ENCODE results near the gene ACSF2.
"Not testable (repeated sequence)": the region's sequence is repeated elsewhere in the genome, so short reads cannot be mapped to it uniquely, and the experiment has no call there.

Gene ACSF2

DNA sequence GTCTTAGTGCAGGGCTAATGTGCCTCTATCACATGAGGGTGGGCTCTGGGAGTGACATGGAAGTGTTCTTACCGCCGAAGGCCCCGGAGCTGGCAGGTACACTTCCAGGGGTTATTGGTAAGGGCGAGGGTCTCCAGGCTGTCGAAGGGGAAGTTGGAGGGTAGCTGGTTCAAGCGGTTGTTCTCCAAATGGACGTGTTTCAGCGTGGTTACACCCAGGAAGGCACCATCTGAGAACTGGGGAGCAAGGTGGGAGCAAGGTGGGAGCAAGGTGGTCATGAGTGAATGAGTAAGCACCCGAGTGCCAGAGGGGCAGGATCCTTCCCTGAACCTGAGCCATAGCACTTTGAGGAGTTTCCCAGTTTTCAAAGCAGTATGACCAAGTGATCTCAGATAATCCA lies 39.6 kb downstream of the ACSF2 start:
- no peak for FAIRE-seq

DNA sequence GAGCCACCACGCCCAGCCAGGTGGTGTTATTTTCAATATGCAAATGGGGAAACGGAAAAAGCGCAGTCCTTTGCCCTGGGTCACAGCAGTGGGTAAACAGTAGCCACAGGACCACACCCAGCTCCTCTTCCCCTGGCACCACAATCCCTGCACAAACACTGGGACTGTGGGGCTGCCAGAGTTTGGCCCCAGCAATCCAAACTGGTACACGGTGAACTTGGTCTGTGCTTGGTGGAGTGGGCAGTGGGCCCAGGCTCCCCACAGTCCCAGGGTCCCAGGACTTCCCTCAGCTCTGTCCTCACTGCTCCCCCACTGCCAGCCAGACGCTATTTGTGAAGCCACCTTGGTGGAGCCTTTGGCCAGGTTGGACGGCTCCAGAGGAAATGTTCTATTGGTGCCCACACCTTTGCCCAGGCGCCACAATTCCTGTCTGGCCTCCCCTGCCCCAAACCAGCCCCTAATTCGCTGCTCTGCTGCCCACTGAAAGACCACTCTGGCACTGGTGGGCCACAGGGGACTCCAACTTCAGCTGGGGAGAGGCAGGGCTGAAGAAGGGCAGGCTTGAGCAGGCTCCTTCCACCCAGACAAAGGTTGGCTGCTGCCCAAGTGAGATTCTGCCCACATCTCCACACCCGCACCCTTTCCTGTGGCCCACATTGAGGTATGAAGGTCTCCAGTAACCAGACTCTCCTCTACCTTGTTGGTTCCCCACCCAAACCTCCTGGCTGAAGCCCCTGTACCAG lies 40.5 kb downstream of the ACSF2 start:
- FAIRE-seq = no peak

DNA sequence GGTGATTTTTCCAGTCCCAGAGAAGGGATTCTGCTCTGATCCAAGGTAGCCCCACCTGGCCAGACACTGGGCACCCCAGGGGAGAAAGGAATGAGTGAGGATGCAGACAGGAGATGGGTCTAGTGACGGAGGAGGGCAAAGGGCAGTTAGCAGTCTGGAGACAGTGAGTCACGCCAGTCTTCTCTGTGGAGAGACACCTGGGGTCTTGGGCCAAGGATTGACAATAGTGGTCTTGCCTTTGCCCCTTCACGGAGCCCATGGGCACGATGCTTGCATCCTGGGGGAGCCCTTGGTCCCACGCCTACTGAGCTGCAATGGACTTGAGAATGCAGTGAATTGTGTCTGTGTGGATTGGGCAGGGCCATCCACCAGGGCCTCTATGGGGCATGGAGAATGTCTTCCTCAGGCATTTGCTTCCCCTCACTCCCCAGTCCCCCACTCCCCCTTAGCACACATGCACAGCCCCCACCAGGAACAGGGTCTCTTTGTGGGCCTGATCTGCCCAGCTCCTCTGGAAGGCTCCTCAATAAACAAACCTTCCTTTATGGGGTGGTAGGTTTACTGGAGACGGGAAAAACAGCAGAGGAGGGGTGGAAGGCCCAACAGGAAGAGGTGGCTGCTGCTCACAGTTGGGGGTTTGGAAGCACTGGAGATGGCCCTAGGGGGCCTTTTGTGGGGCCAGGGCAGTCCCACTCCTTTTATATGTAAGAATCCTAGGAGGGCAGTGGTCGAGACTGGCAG lies 41.3 kb downstream of the ACSF2 start:
- no peak for FAIRE-seq

DNA sequence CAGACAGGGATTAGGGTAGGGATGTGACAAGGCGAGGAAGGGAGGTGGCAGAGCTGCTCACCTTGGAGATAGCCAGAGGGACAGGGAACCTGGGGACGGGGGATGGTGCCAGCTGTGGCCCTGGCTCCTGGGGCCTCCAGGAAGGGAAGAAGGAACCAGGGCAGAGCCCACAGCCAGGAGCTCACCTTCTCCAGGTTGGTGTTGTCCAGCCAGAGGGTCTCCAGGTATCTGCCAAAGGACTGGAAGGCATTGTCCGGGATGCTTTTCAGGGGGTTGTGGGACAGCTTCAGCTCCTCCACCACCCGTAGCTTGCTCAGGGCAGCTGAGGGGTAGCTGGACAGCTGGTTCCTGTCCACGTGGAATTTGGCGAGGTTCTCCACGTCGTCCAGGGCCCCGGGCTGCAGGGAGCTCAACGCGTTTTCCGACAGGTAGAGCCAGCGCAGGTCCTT lies 41.9 kb downstream of the ACSF2 start:
- FAIRE-seq = no peak

DNA sequence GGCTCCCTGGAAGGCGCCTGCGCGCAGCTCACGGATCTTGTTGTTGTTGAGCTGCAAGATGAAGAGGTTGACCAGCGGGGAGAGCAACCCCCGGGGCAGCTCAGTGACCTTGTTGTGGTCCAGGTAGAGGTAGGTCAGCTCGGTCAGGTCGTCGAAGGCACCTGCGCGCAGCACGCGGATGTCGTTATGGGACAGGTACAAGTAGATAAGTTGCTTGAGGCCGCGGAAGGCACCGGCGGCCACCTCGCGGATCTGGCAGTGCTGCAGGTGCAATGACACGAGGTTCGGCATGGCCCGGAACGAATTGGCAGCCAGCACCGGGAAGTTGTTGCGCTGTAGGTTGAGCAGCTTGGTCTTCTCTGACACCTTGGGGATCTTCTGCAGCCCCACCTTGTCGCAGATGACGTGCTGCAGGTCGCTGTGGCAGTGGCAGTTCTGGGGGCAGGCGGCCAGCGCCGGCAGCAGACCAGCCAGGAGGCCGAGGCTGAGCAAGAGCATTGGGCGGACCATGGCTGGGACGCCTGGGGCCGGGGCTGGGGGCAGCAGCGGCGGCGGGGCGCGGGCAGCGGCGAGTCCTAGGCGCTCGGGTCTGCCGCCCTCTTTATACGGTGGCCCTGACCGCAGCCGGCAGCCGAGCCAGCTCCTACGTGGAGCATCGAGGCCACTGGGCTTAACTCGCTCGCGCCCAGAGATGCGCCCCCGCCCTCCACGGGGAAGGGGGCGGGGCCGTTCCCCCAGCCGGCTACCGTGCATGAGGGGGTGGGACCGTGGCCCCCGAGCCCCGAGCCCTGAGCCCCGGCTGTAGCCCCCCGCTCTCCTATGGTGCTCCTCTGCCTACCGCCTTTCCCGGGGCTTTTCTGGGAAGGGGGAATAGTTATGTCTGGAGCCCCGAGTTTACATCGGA lies 42.5 kb downstream of the ACSF2 start, which contains the start of gene CHAD:
Gene CHAD (minus strand): TSS at position 577 of the 904 bp plus-strand sequence. CDS start 67 bp downstream, at position 510.
- FAIRE-seq = no peak

DNA sequence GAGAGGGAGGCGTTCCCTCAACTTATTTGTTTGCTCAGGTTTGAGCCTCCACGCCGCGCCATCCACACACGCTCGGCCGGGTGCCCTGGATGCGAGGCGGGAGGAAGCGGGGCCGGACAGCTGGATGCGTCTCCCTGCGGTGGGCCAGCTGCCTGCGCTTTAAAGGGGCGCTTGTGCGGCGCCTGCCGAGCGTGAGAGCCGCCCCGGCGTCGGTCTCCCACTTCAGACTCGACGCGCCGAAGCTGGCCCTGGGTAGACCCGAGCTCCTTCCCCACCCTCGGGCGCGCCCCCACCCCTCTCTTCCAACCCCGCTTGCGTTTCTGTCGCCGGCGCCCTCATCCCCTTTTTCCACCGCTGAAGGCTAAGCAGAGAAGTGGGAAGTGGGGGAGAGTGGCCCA lies 43.2 kb downstream of the ACSF2 start:
- no peak for FAIRE-seq

DNA sequence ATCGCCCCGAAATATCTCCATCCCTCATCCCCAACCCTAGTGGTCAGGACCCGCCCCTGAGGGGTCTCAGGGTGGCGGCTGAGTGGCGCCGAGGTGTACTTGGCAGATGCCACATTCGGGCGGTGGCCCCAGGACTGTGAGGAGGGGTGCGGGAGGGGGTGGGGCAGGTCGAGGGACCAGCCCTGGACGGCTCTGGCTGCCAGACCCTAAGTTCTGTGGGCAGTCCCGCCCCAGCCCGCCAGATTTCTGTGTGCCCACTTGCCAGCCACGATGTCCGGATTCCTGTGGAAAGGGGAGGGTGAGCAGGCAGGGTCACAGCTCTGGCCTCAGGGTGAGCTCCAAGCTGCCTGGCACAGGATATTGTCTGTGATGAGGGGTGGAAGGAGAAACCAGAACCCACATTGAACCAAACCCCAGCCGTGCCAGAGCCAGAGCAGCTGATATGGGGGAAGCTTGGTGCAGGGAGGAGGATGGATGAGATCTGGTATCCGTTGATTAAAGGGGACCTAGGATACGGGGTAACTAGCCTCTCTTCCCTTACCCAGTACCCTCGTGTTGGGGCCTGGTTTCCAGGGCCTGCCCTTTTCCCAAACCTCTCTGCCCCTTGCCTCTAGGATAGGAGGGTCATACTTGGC lies 43.8 kb downstream of the ACSF2 start:
- FAIRE-seq = no peak

DNA sequence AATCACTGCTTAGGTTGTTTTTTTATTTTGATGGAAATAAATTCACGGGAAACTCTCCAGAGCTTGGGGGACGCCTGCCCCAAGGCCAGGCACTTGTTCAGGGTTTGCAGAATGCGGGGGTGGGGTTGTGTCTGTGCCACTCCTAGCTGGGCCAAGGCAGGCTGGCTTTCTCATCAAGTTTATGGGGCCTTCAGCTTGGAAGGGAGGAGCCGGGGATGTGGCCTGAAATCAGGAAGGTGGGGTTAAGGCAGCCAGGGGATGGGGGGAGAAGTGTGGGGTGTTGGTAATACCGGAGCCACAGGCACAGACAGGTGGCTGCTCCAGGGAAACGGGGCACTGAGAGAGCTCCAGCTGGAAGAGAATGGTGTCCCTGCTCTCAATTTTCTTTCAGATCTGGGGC lies 44.4 kb downstream of the ACSF2 start:
- no peak for FAIRE-seq

DNA sequence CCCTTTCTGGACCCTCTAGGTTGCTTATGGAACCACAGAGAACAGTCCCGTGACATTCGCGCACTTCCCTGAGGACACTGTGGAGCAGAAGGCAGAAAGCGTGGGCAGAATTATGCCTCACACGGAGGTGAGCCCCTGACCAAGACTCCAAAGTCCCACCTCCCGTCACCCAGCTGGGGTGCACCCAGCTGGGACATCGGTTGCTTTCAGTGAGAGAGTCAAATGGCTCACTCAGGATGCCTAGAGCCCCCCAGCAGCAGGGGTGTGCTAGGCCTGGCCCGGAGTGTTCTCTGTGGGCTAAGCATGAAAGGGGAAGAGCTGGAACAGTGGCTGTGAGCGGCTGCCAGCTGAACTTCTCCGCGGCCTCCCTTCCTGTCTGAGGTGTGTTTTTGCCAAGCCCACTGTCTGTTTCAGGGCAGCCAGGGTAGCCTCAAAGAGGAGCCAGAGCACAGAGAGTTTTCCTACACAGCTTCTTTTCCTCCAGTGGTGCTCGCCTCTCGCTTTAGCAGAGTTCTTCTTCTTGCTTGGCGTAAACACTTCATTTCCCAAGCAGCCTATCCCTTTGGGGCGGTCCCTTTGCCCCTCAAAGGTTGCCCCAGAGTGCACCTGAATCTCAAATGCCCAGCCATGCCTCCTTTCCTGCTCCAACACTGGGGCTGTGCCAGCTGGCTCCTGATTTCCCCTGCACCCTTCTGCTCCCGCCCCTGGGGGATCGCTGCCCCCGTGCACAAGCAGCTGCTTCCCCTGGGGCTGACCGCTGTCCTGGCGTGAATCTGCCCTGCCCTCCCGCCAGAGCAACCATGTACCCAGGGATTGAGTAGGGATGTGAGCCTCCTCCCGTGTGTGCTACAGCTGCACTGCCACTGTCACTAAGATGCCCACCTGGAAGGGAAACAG lies 45.2 kb downstream of the ACSF2 start:
- FAIRE-seq = no peak

DNA sequence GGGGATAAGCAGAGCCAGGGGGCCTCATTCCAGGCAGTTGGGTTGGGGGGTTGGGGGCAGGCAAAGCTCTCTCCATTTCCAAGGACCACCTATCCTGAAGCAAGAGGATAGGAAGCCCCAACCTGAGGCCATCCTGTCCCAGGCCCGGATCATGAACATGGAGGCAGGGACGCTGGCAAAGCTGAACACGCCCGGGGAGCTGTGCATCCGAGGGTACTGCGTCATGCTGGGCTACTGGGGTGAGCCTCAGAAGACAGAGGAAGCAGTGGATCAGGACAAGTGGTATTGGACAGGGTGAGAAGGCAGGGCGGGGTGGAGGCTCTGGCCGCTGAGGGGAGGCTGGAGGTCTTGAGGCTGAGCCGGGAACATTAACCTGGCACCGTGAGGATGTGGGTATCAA lies 46.3 kb downstream of the ACSF2 start:
- no peak for FAIRE-seq

DNA sequence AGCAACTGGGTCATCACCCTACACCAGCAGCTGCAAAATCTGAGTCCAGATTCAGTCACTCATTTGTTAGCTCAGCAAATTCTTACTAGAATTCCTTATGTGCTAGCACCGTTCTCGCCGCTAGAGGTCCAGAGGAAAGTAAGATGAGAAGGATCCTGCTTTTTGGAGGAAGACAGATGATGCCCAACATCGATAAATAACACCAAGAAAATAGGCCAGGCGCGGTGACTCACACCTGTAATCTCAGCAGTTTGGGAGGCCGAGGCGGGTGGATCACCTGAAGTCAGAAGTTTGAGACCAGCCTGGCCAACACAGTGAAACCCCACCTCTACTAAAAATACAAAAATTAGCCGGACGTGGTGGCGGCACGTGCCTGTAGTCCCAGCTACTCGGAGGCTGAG lies 46.7 kb downstream of the ACSF2 start:
- FAIRE-seq = not testable (repeated sequence)

DNA sequence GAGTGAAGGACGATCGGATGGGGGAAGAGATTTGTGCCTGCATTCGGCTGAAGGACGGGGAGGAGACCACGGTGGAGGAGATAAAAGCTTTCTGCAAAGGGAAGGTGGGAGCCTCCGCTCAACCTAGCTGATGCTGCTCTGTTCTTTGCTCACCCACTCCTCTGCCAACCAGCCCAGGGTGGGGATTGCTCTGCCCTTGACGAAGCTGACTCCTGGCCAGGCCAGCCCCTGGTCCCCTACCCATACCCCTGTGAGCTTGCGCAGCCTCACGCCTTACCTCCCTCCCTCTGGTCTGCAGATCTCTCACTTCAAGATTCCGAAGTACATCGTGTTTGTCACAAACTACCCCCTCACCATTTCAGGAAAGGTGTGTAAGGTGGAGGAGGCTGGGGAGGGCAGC lies 47.9 kb downstream of the ACSF2 start:
- no peak for FAIRE-seq

DNA sequence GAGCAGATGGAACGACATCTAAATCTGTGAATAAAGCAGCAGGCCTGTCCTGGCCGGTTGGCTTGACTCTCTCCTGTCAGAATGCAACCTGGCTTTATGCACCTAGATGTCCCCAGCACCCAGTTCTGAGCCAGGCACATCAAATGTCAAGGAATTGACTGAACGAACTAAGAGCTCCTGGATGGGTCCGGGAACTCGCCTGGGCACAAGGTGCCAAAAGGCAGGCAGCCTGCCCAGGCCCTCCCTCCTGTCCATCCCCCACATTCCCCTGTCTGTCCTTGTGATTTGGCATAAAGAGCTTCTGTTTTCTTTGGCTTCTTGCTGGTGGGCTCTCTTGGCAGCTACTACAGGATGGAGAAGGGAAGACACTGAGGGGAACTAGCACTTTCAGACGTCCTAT lies 48.5 kb downstream of the ACSF2 start:
- FAIRE-seq = no peak

DNA sequence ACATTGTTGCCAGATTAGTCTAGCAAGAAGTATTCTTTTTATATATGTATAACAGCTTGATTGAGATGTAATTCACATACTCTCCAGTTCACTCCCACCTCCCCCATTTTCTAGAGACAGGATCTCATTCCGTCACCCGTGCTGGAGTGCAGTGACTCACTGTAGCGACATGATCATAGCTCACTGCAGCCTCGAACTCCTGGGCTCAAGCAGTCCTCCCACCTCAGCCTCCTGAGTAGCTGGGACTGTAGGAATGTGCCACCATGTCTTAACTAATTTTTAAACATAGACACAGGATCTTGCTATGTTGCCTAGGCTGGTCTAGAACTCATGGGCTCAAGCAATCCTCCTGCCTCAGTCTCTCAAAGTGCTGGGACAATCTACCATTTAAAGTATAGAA lies 49.3 kb downstream of the ACSF2 start:
- no peak for FAIRE-seq

DNA sequence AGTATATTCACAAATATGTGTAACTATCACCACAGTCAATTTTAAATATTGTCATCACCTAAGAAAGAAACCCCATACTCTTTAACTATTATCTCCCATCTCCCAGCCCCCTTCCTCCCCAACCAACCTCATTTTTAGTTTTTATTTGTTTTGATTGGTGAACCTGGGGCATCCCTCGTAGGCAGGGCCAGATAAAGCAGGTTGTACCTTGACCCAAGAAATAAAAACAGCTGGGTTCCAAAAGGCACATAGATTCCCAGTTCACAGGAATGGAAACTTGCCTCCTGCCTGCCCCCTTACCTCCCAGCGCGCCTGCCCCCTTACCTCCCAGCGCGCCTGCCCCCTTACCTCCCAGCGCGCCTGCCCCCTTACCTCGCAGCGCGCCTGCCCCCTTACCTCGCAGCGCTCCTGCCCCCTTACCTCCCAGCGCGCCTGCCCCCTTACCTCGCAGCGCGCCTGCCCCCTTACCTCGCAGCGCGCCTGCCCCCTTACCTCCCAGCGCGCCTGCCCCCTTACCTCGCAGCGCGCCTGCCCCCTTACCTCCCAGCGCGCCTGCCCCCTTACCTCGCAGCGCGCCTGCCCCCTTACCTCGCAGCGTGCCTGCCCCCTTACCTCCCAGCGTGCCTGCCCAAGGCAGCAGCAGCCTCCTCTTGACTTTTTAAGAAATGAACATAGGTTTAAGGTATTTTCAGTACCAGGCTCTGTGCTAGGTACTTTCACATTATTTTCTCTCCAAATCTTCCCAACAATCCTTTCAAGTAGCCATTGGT lies 49.9 kb downstream of the ACSF2 start:
- FAIRE-seq = not testable (repeated sequence)

DNA sequence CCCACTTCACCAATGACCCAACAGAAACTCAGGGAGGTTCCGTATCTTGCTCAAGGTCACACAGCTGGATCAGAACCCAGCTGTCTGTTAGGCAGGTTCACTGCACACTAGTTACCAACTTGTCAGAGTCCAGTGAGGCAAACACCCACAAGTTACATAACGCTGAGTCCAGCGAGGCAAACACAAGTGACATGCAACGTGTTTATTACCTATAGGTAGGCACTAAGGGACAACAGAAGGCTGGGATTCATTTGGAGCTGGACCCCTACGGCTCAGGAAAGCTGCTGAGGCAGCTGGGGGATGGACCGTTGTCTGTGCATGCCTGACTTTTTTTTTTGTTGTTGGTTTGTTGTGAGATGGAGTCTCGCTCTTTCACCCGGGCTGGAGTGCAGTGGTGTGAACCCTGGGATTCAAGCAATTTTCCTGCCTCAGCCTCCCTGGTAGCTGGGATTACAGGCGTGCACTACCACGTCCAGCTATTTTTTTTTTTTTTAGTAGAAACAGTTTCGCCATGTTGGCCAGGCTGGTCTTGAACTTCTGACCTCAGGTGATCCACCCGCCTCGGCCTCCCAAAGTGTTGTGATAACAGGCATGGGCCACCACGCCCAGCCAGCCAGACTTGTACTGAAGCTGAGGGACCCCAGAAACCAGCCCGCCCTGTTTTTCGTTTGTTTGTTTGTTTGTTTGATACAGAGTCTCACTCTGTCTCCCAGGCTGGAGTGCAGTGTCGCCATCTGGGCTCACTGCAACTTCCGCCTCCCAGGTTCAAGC lies 50.7 kb downstream of the ACSF2 start:
- no peak for FAIRE-seq

DNA sequence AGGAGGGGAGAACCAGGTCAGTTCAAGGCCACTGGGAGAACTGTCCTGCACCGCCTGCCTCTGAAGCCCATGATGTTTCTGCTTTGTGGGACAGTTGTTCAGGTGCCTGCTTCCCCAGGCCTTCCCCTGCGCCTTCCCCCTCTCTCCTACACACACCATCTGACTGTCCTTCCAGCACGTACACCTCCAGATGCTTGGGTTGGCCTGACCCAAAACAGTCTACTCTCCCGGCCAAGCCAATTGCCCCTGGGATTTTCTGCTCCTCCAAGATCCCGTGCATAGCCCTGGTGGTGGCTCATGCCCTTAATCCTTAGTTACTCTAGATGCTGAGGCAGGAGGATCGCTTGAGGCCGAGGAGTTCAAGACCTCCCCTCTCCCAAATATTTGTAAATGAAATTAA lies 52.0 kb downstream of the ACSF2 start:
- no peak for FAIRE-seq

DNA sequence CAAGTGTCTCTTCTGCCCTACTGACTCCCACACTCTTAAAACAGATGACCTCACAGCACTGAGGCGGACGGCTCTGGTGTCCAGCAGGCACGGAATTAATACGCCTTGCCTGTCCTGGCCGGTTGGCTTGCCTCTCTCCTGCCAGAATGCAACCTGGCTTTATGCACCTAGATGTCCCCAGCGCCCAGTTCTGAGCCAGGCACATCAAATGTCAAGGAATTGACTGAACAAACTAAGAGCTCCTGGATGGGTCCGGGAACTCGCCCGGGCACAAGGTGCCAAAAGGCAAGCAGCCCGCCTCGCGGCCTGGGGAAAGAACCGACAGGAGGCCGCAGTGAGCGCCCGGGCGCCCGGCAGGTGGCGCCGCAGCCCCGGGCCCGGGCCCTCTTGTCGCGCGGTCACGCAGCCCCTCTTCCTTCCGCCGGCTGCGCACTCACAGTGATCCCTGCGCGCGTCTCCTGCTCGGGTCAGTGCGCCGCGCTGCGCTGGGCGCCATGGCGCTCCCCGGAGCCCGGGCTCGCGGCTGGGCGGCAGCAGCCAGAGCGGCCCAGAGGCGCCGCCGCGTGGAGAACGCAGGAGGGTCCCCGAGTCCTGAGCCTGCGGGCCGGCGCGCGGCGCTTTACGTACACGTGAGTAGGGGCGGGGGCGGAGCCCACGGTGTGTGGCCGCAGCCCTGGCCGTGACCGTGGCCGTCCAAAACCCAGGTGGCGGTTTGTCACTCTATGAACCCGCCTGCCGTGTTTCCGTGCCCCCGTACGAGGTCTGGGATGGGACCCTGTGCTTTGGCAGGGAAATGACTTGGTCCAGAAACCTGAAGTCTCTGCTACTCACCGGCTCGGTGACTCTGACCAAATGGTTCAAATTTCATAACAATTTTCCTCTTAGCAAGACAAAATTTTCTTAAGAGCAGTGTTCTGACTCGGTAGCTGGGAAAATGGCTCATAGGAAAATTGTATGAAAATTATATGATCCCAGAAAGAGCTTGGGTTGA lies 52.7 kb downstream of the ACSF2 start, which contains the start of gene RSAD1:
Gene RSAD1 (plus strand): TSS at position 470 of the 991 bp plus-strand sequence. CDS start 25 bp downstream, at position 495.
- no peak for FAIRE-seq

Data from A204.1 (cell line).